Caco-2 (cell line): ENCODE results near the gene FCAR. TPM values are rescaled to one million over a fixed set of nuclear protein-coding genes. Genes with fewer than 3 reads are reported as not detected.
"Not testable (repeated sequence)": the region's sequence is repeated elsewhere in the genome, so short reads cannot be mapped to it uniquely, and the experiment has no call there.

Experiments
- BruUV-seq: library from RNA; stranded (reverse); fragments of 400-500 nt; replicated peaks from 2 replicates; lab custom pipeline; 2021; lab: Mats Ljungman, UMichigan
- CTCF ChIA-PET: fragments of 300-600 bp; sonication (Branson Sonifier 250); formaldehyde crosslinking; loops from one replicate; lab custom pipeline; 2022; ENCODE audit warnings: antibody characterized with exemption; lab: Charles Lee
- POLR2A ChIA-PET: fragments of 300-600 bp; sonication (Branson Sonifier 250); formaldehyde crosslinking; loops from one replicate; lab custom pipeline; 2022; ENCODE audit warnings: antibody characterized with exemption; lab: Charles Lee
- DNase-seq, 2 experiments: peaks; one replicate each; pipeline versions ENCODE4 v3.0.0 to v3.0.0-alpha.2; 2020 to 2022
- H3K27me3 ChIP-seq: replicated peaks from 2 replicates; pipeline ENCODE4 v1.6.0; 2011; ENCODE audit warnings: low read length; ENCODE audit not compliant: control insufficient read depth, insufficient read depth
- H3K36me3 ChIP-seq: 2 replicates; pipeline ENCODE4 v1.5.1; 2011; ENCODE audit warnings: low read length; ENCODE audit not compliant: control insufficient read depth, insufficient read depth
- H3K4me1 ChIP-seq: fragments of 250-450 bp; sonication (Bioruptor Pico); 2 replicates; pipeline ENCODE4 v1.5.1; 2020; ENCODE audit warnings: mild to moderate bottlenecking
- H3K4me3 ChIP-seq: 2 replicates; pipeline ENCODE4 v1.5.1; 2011; ENCODE audit warnings: low read depth, mild to moderate bottlenecking, control low read depth, low read length
- H3K9me3 ChIP-seq: fragments of 250-450 bp; sonication (Bioruptor Pico); 2 replicates; pipeline ENCODE4 v1.5.1; 2020; ENCODE audit warnings: mild to moderate bottlenecking, moderate library complexity
- H3K27ac Mint-ChIP-seq: one replicate; pipeline ENCODE4 v1.8.0; 2022; ENCODE audit warnings: mixed read lengths; ENCODE audit not compliant: unreplicated experiment
- H3K27me3 Mint-ChIP-seq: one replicate; pipeline ENCODE4 v1.8.0; 2022; ENCODE audit warnings: mixed read lengths; ENCODE audit not compliant: insufficient read depth, unreplicated experiment
- H3K36me3 Mint-ChIP-seq: one replicate; pipeline ENCODE4 v1.8.0; 2022; ENCODE audit warnings: mild to moderate bottlenecking, mixed read lengths; ENCODE audit not compliant: insufficient read depth, unreplicated experiment
- H3K4me1 Mint-ChIP-seq: one replicate; pipeline ENCODE4 v1.8.0; 2022; ENCODE audit warnings: low read depth, mixed read lengths; ENCODE audit not compliant: unreplicated experiment
- H3K4me3 Mint-ChIP-seq: one replicate; pipeline ENCODE4 v1.8.0; 2022; ENCODE audit warnings: mild to moderate bottlenecking, moderate library complexity, mixed read lengths; ENCODE audit not compliant: unreplicated experiment
- H3K9me3 Mint-ChIP-seq: one replicate; pipeline ENCODE4 v1.8.0; 2022; ENCODE audit warnings: mixed read lengths; ENCODE audit not compliant: unreplicated experiment
- CTCF ChIP-seq, 2 experiments: fragments of 200-600 bp in 1 of 2; IDR thresholded peaks; 1 replicate in 1 of 2; 2 replicates in 1 of 2; pipeline versions ENCODE4 v1.5.1 to v1.8.0; 2011 to 2022; ENCODE audit warnings: antibody characterized with exemption in 1 of 2, control low read depth in 1 of 2, inconsistent platforms in 1 of 2, low read depth in 1 of 2, low read length in 1 of 2, mild to moderate bottlenecking in 1 of 2, moderate library complexity in 1 of 2; ENCODE audit not compliant: insufficient read depth in 1 of 2, severe bottlenecking in 1 of 2, unreplicated experiment in 1 of 2
- intact Hi-C: fragments of 100-400 bp; cut with micrococcal nuclease; formaldehyde crosslinking; loops from one replicate; pipeline ENCODE4 v1.10.0; 2022; ENCODE audit not compliant: unreplicated experiment
- total RNA-seq: library from RNA; stranded (reverse); gene quantifications from 2 replicates; pipeline ENCODE4 v1.2.3, GENCODE V29; 2022

The FCAR gene
- total RNA-seq, 1 experiment from 2014 or later: not detected

DNA sequence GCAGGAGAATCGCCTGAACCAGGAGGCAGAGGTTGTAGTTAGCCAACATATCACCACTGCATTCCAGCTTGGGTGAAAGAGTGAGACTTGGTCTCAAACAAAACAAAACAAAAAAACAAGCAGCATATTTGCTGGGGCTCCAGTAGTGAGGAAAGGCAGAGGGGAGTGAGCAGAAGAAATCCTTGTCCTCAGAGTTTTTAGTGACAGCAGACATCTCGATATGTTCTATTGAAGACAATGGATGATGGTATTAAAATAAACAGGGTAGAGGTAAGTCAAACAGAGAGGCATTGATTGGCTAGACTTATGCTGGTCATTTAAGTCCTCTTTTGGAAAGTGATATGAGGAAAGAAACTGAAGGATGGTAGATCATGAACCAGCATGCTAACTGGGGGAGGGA lies 54.3 kb downstream of the FCAR start:
- no peak overlapping the region for H3K27ac Mint-ChIP-seq
- no peaks in the 10 kb centered on the region for H3K4me1 ChIP-seq
- no peaks in the 10 kb centered on the region for H3K4me1 Mint-ChIP-seq
- H3K36me3 Mint-ChIP-seq: no peaks in the 10 kb centered on the region
- TF ChIP-seq CTCF (IDR thresholded peaks at IDR 0.05; ENCODE audit: insufficient read depth in 1 of 2, low read depth in 1 of 2, low read length in 1 of 2, severe bottlenecking in 1 of 2, unreplicated experiment in 1 of 2): no peak
- H3K9me3 Mint-ChIP-seq: peaks cover 14% of the 10 kb centered on the region
- no peaks in the 10 kb centered on the region for H3K27me3 Mint-ChIP-seq
- no peaks in the 10 kb centered on the region for H3K36me3 ChIP-seq
- no peak overlapping the region for H3K4me3 Mint-ChIP-seq
- ChIA-PET CTCF (no interaction called here), POLR2A (no interaction called here)
- no peak overlapping the region for H3K4me3 ChIP-seq
- no peaks in the 10 kb centered on the region for H3K27me3 ChIP-seq
- H3K9me3 ChIP-seq: peaks cover 16% of the 10 kb centered on the region
- no TSS peak for BruUV-seq
- DNase-seq: no peak
- intact Hi-C loops: loop anchor here (10.0 kb wide), 1 partner anchor 273 kb away; no protein-coding TSS in a partner anchor

- H3K4me1 ChIP-seq: no peaks in the 10 kb centered on the region
- H3K36me3 ChIP-seq: no peaks in the 10 kb centered on the region
- no peaks in the 10 kb centered on the region for H3K4me1 Mint-ChIP-seq
- no peak overlapping the region for H3K27ac Mint-ChIP-seq
- no peaks in the 10 kb centered on the region for H3K27me3 ChIP-seq
- no peak for TF ChIP-seq CTCF (IDR thresholded peaks at IDR 0.05; ENCODE audit: insufficient read depth in 1 of 2, low read depth in 1 of 2, low read length in 1 of 2, severe bottlenecking in 1 of 2, unreplicated experiment in 1 of 2)
- no peak for DNase-seq
- no peaks in the 10 kb centered on the region for H3K9me3 Mint-ChIP-seq
- no peaks in the 10 kb centered on the region for H3K9me3 ChIP-seq
- POLR2A ChIA-PET: interaction anchor here (0.7 kb wide), 1 partner anchor 19 kb away, joined by 10 read pairs; no protein-coding TSS in a partner anchor
- no peak overlapping the region for H3K4me3 ChIP-seq
- CTCF ChIA-PET: no interaction called here
- no peak overlapping the region for H3K4me3 Mint-ChIP-seq
- H3K36me3 Mint-ChIP-seq: no peaks in the 10 kb centered on the region
- intact Hi-C loops: no loop called here
- H3K27me3 Mint-ChIP-seq: peaks cover 3% of the 10 kb centered on the region
- no TSS peak for BruUV-seq
Observed at GRCh38 chr19:54937926-54938325, 63.9 kb downstream of the FCAR start.

DNA sequence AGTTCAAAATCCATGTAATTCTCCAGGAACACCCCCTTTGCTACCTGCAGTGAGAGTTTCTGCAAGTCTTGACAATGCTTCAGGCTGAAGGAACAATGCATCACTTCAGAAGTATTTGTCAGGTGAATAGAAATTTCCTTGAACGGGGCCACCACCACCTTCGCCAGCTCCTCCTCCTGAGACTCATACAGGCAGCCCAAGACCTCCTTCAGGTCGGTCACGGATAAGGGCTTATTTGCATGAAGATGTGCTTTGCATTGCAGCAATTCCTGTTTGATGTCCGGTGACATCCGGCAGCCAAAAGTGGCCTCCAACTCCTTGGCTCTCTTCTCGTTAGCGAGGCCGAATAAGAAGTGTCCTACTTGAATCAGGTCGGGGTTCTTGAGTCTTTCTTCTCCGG lies 64.9 kb downstream of the FCAR start:
- no peaks in the 10 kb centered on the region for H3K27me3 ChIP-seq
- TF ChIP-seq CTCF (IDR thresholded peaks at IDR 0.05; ENCODE audit: insufficient read depth in 1 of 2, low read depth in 1 of 2, low read length in 1 of 2, severe bottlenecking in 1 of 2, unreplicated experiment in 1 of 2): no peak
- CTCF ChIA-PET: no interaction called here
- intact Hi-C loops: no loop called here
- Mint-ChIP-seq H3K36me3 (no peaks in the 10 kb centered on the region), H3K27ac (no peak overlapping the region), H3K27me3 (peaks cover 3% of the 10 kb centered on the region), H3K4me1 (no peaks in the 10 kb centered on the region), H3K4me3 (no peak overlapping the region), H3K9me3 (no peaks in the 10 kb centered on the region)
- H3K4me3 ChIP-seq: no peak overlapping the region
- POLR2A ChIA-PET: no interaction called here
- no peaks in the 10 kb centered on the region for H3K9me3 ChIP-seq
- no peaks in the 10 kb centered on the region for H3K36me3 ChIP-seq
- BruUV-seq: no TSS peak
- H3K4me1 ChIP-seq: peaks cover 3% of the 10 kb centered on the region; the same call in 1 of the 2 replicates
- DNase-seq: no peak

DNA sequence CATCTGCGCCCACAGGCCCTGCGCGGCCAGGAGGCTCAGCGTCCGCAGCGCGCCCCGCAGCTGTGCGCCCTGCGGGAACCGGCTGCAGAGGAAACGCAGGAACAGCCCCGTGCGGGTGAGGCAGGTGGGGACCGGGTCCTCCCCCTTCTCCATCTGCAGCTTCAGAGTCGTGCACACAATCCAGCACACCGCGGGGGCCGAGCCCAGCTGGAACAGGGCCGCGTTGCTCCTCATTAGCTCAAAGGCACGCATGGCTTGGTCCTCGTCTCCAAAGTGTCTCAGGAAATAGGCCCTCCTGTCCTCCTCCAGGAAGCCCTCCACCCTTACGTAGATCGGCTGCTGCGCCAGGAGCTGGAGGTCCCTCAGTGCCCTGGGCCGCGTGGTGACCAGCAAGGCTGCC lies 65.5 kb downstream of the FCAR start:
- intact Hi-C loops, BruUV-seq, H3K9me3 Mint-ChIP-seq, H3K27me3 Mint-ChIP-seq, CTCF ChIA-PET, H3K27me3 ChIP-seq, DNase-seq, H3K4me1 Mint-ChIP-seq, POLR2A ChIA-PET, H3K27ac Mint-ChIP-seq, H3K4me3 Mint-ChIP-seq, H3K4me3 ChIP-seq, H3K36me3 Mint-ChIP-seq, H3K4me1 ChIP-seq, H3K9me3 ChIP-seq, H3K36me3 ChIP-seq: not testable (repeated sequence)
